ENCODE measurements around the gene CLIC4.
"Not testable (repeated sequence)": the region's sequence is repeated elsewhere in the genome, so short reads cannot be mapped to it uniquely, and the experiment has no call there.

DNA sequence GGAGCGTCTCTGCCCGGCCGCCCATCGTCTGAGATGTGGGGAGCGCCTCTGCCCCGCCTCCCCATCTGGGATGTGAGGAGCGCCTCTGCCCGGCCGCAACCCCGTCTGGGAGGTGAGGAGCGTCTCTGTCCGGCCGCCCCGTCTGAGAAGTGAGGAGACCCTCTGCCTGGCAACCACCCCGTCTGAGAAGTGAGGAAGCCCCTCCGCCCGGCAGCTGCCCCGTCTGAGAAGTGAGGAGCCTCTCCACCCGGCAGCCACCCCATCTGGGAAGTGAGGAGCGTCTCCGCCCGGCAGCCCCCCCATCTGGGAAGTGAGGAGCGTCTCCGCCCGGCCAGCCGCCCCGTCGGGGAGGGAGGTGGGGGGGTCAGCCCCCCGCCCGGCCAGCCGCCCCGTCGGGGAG is 54.0 kb downstream of the CLIC4 start:
- not testable (repeated sequence) for TF ChIP-seq CTCF, POLR2AphosphoS5 (IDR thresholded peaks at IDR 0.05)

Data from breast epithelium (tissue), 3 donors.